ENCODE data around the gene SCAMP5. TPM values are rescaled to one million over a fixed set of nuclear protein-coding genes. Genes with fewer than 3 reads are reported as not detected.

SCAMP5 gene
- total RNA-seq, 1 donor from 2014 or later: 164 TPM

- TF ChIP-seq, protein P1, sequence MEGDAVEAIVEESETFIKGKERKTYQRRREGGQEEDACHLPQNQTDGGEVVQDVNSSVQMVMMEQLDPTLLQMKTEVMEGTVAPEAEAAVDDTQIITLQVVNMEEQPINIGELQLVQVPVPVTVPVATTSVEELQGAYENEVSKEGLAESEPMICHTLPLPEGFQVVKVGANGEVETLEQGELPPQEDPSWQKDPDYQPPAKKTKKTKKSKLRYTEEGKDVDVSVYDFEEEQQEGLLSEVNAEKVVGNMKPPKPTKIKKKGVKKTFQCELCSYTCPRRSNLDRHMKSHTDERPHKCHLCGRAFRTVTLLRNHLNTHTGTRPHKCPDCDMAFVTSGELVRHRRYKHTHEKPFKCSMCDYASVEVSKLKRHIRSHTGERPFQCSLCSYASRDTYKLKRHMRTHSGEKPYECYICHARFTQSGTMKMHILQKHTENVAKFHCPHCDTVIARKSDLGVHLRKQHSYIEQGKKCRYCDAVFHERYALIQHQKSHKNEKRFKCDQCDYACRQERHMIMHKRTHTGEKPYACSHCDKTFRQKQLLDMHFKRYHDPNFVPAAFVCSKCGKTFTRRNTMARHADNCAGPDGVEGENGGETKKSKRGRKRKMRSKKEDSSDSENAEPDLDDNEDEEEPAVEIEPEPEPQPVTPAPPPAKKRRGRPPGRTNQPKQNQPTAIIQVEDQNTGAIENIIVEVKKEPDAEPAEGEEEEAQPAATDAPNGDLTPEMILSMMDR (IDR thresholded peaks at IDR 0.05; ENCODE audit: partially characterized antibody, unreplicated experiment): no peak
- Mint-ChIP-seq H3K4me1 (ENCODE audit: low read depth, unreplicated experiment) (peaks cover 24% of the 10 kb centered on the region), H3K4me3 (ENCODE audit: unreplicated experiment) (peak overlapping the region; percentile 82), H3K36me3 (ENCODE audit: unreplicated experiment) (no peaks in the 10 kb centered on the region), H3K27ac (ENCODE audit: unreplicated experiment) (peak overlapping the region; percentile 70), H3K9me3 (ENCODE audit: unreplicated experiment) (peaks cover 2% of the 10 kb centered on the region), H3K27me3 (ENCODE audit: unreplicated experiment) (peaks cover 15% of the 10 kb centered on the region)
- DNase-seq: peak; percentile 70
Measured at GRCh38 chr15:74958320-74958907, 36.9 kb upstream of the SCAMP5 start.

- H3K4me3 Mint-ChIP-seq (ENCODE audit: unreplicated experiment): peak overlapping the region; percentile 82
- H3K4me1 Mint-ChIP-seq (ENCODE audit: low read depth, unreplicated experiment): peaks cover 24% of the 10 kb centered on the region
- TF ChIP-seq, protein P1 (IDR thresholded peaks at IDR 0.05; ENCODE audit: partially characterized antibody, unreplicated experiment): no peak
- peaks cover 2% of the 10 kb centered on the region for H3K9me3 Mint-ChIP-seq (ENCODE audit: unreplicated experiment)
- H3K27me3 Mint-ChIP-seq (ENCODE audit: unreplicated experiment): peaks cover 15% of the 10 kb centered on the region
- H3K27ac Mint-ChIP-seq (ENCODE audit: unreplicated experiment): peak overlapping the region; percentile 70
- H3K36me3 Mint-ChIP-seq (ENCODE audit: unreplicated experiment): no peaks in the 10 kb centered on the region
- peak; percentile 62 for DNase-seq
Measured at GRCh38 chr15:74958908-74959585, 36.3 kb upstream of the SCAMP5 start.

DNA sequence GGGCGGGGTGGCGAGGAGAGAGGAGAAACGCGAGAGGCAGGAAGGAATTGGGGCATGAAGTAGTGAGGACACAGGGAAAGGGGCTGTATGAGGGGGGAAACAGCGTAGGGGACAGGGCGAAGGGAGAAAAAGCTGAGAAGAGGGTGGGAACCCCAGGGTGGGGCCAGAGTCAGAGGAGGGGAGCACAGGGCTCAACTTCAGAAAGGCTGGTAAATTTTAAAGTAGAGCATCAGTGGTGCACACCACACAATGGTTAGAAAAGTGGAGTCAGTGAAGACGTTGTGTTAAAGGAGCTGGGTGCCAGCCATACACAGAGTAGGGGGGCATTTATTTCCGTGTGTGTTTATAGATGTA, 35.8 kb upstream of the SCAMP5 start:
- Mint-ChIP-seq H3K36me3 (ENCODE audit: unreplicated experiment) (no peaks in the 10 kb centered on the region), H3K9me3 (ENCODE audit: unreplicated experiment) (peaks cover 2% of the 10 kb centered on the region), H3K4me1 (ENCODE audit: low read depth, unreplicated experiment) (peaks cover 25% of the 10 kb centered on the region), H3K4me3 (ENCODE audit: unreplicated experiment) (no peak overlapping the region), H3K27me3 (ENCODE audit: unreplicated experiment) (peaks cover 15% of the 10 kb centered on the region), H3K27ac (ENCODE audit: unreplicated experiment) (peak overlapping the region; percentile 34)
- DNase-seq: no peak
- TF ChIP-seq, protein P1 (IDR thresholded peaks at IDR 0.05; ENCODE audit: partially characterized antibody, unreplicated experiment): no peak

DNA sequence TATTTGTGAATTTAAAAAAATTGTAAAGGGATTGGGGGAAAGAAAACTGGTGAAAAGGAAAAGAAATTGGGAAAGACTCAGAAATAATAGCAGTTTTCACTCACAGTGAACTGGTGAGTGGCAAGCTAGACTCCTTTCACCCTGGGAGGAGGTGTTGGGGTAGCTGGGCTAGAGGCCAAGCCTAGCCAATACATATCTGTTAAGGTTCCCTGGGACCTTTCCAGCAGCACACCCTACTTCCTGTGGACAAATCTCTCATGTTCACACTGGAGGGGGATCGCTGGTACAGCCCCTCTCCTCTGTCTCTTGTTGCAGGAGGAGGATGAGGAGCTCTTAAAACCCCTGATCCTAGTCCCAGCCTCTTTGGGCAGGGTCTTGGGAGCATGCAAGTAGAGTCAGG, 35.1 kb upstream of the SCAMP5 start:
- Mint-ChIP-seq H3K36me3 (ENCODE audit: unreplicated experiment) (no peaks in the 10 kb centered on the region), H3K4me3 (ENCODE audit: unreplicated experiment) (no peak overlapping the region), H3K27me3 (ENCODE audit: unreplicated experiment) (peaks cover 15% of the 10 kb centered on the region), H3K27ac (ENCODE audit: unreplicated experiment) (no peak overlapping the region), H3K9me3 (ENCODE audit: unreplicated experiment) (peaks cover 2% of the 10 kb centered on the region), H3K4me1 (ENCODE audit: low read depth, unreplicated experiment) (peaks cover 31% of the 10 kb centered on the region)
- TF ChIP-seq, protein P1 (IDR thresholded peaks at IDR 0.05; ENCODE audit: partially characterized antibody, unreplicated experiment): no peak
- DNase-seq: no peak

DNA sequence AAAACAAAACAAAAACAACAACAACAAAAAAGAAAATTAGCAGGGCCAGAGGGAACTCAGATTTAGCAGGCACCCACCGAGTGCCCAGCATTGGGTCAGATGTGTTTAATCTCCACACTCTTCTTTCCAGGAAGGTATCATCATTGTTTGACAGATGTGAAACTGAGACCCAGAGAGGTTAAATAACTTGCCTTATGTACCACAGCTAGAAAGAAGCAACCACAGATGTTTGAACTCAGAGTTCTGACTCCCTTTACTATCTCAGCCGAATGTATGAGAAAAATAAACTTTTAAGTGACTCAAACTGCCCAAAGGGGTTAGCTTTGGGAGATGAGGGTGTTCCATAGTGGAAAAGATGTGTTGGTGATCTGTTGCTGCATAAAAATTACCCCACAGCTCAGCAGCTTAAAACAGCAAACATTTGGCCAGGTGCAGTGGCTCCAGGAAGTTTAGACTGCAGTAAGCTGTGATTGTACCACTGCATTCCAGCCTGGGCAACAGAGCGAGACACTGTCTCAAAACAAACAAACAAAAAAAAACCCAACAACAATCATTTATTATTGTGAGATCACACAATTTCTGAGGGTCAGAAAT, 34.3 kb upstream of the SCAMP5 start:
- H3K27me3 Mint-ChIP-seq (ENCODE audit: unreplicated experiment): peaks cover 13% of the 10 kb centered on the region
- no peak overlapping the region for H3K27ac Mint-ChIP-seq (ENCODE audit: unreplicated experiment)
- H3K36me3 Mint-ChIP-seq (ENCODE audit: unreplicated experiment): no peaks in the 10 kb centered on the region

More for the DNA sequence above, 34.3 kb upstream of the SCAMP5 start:
- DNase-seq: no peak
- TF ChIP-seq, protein P1 (IDR thresholded peaks at IDR 0.05; ENCODE audit: partially characterized antibody, unreplicated experiment): no peak
- Mint-ChIP-seq H3K9me3 (ENCODE audit: unreplicated experiment) (peaks cover 2% of the 10 kb centered on the region), H3K4me1 (ENCODE audit: low read depth, unreplicated experiment) (peaks cover 32% of the 10 kb centered on the region), H3K4me3 (ENCODE audit: unreplicated experiment) (no peak overlapping the region)

Measured in glutamatergic neuron (in vitro differentiated cells).